NOMO-1 treated with DMSO at 0.1 percent for 48 hours (cell line): ENCODE results near the gene F7.
"Not testable (repeated sequence)": the region's sequence is repeated elsewhere in the genome, so short reads cannot be mapped to it uniquely, and the experiment has no call there.

Source experiments
- DNase-seq: peaks from one replicate; lab custom pipeline; 2025; ENCODE audit not compliant: unreplicated experiment; lab: John Stamatoyannopoulos, UW

The F7 gene

DNA sequence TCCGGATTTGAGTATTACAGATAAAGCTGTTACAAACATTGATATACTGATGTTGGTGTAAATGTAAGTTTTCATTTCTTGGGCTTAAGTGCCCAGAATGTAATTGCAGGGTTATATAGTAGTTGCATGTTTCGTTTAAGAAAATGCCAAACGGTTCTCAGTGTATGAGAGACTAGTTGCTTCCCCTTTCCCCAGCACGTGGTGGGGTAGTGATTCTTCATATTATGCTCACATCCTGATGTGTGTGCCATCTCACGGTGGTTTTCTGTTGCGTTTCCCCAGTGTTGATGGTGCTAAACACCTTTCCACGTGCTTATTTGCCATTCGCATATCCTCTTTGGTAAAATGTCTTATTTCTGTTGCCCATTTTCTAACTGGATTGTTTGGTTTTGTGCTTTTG, 34.7 kb upstream of the F7 start:
- no peak for DNase-seq

DNA sequence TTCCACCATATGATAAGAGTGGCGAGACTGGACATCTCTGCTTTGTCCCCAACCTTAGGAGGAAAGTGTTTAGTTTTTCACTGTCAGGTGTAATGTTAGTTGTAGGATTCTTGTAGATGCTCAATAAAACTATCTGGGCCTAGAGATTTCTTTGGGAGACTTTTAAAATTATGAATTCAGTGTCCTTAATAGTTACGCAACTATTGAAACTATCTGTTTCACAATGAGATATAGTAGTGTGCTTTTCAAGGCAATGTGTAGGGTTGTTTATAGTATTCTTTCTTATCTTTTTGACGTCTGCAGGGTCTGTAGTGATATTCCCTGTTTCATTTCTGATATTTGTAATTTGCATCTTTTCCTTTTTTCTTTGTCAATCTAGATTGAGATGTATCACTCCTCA, 33.2 kb upstream of the F7 start:
- DNase-seq = no peak

DNA sequence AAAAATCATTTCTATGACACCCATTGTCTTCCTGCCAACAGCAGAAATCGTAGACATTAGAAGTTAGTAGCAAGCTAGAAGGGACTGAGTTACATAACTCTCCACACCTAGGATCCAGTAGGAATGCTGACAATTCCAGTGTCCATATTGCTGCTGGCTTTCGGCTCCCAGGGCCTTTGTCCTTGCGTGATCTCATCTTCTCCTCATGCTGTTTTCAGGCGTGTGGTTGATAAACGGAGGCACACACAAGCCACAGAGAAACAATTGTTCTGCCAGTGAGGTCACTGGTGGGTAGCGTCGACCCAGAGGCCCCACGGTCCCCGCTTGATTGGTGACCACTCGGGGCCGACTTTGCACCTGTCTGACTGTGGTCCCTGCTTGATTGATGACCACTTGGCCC, 31.6 kb upstream of the F7 start:
- no peak for DNase-seq

DNA sequence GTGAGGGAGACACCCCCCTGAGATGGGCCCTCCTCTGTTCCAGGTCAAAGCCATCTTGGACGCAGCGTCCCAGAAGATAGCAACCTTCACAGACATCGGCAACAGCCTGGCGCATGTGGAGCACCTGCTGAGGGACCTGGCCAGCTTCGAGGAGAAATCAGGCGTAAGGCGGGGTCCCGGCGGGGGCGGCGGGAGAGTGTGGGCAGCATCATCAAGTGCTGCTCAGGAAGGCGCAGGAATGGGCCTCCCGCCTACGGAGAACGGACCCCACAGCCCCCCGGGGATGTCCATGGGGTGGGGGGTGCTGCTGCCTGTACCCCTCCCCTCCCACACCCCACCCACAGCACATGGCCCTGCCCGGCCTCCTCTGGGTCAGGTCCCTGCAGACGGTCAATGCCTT, 31.2 kb upstream of the F7 start:
- no peak for DNase-seq

DNA sequence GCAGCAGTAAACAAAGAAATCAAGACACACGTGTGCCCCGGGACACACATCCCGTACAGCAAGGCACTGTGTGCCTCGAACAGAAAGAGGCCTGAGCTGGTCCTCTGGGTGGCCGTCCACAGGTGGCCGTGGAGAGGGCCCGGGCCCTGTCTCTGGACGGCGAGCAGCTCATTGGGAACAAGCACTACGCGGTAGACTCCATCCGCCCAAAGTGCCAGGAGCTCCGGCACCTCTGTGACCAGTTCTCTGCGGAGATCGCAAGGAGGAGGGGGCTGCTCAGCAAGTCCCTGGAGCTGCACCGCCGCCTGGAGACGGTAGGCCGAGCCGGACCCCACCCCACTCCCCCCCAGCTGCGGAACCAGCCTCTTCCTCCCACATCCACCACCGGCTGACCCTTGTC, 30.7 kb upstream of the F7 start:
- no peak for DNase-seq

DNA sequence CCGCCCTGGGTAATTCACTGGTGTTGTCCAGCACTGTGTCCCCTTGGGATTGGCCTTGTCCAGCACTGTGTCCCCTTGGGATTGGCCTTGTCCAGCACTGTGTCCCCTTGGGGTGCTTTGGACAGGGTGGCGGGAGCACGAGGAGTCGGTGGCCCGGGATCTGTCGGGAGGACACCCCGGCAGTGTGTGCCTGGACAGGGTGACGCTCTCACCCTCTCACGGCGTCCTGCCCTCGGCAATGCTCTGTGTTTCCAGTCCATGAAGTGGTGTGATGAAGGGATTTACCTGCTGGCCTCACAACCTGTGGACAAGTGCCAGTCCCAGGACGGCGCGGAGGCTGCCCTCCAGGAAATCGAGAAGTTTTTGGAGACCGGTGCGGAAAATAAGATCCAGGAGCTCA, 29.9 kb upstream of the F7 start:
- no peak for DNase-seq

DNA sequence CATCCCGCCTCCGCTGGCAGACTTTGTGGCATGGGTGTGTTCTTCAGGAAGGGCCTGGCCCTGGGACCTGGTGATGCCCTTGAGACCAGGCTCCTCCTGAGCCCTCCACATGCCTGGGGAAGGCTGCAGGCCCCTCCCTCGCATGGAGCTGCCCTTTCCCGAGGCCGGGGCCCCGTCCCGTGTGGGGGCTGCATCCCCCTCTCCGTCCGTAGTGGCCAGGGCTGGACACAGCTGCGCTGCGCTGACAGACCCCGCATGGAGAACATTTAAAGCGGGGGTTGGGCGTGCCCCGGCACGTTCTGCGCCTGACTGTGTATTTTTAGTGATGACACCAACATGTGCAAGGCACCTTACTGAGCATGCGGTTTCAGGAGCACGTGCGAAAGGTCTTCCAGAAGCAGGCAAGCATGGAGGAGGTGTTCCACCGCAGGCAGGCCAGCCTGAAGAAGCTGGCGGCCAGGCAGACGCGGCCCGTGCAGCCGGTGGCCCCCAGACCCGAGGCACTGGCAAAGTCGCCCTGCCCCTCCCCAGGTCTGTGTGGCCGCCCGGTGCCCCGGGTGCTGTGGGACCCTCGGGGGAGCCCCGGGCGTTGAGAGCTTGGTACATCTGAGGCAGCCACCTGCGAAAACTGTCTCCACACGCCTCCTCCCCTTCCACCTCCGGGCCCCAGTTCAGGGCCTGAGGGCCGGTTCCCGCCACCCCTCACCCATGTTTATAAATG, 28.8 kb upstream of the F7 start:
- no peak for DNase-seq

DNA sequence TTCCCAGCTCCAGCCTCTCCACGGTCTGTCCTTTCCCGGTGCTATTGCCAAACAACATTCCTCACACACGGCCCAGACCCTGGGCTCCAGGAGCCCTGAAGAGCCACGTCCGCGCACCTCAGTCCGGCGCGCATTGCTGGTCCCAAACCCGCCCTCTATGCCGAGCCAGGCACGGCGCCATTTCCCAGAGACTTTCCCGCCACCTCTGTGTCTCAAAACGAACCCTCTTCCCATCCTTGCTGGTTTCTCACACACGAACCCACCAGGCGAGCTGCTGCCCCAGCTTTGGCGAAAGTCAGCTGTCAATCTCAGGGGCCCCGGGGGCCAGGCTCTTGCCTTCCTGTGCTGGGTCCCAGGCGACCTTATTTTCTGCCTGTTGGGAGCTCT, 28.0 kb upstream of the F7 start:
- DNase-seq = no peak

DNA sequence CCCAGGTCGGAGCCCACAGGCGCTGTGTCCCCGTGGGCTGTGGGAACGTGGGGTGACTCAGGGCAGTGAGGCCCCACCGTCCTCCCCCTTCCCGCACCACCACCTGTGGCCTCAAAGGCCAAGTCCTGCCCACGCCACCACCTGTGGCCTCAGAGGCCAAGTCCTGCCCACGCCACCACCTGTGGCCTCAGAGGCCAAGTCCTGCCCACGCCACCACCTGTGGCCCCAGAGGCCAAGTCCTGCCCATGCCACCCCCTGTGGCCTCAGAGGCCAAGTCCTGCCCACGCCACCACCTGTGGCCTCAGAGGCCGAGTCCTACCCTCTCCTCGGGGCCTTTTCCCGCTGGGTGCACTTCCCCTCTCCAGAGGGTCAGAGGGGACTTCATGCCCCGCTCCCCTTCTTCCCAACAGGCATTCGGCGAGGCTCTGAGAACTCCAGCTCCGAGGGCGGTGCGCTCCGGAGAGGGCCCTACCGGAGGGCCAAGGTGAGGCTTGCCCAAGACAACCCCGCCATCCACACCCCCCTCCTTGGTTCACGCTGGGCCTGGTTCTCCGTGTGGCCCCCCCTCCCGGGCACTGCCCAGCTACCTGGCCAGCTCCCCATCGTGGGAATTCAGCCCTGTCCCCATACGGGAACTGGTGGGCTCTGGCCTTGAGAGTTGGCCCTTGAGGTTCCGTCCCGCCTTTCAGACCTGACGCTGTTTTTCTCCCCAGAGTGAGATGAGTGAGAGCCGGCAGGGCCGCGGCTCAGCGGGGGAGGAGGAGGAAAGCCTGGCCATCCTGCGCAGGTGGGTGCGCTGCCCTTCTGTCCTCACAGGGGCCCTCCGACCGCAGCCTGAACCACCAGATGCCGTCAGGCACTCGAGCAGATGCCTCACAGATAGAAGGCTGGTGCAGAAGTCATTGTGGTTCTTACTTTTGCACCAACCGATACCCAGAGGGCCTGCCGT, 27.4 kb upstream of the F7 start:
- no peak for DNase-seq

DNA sequence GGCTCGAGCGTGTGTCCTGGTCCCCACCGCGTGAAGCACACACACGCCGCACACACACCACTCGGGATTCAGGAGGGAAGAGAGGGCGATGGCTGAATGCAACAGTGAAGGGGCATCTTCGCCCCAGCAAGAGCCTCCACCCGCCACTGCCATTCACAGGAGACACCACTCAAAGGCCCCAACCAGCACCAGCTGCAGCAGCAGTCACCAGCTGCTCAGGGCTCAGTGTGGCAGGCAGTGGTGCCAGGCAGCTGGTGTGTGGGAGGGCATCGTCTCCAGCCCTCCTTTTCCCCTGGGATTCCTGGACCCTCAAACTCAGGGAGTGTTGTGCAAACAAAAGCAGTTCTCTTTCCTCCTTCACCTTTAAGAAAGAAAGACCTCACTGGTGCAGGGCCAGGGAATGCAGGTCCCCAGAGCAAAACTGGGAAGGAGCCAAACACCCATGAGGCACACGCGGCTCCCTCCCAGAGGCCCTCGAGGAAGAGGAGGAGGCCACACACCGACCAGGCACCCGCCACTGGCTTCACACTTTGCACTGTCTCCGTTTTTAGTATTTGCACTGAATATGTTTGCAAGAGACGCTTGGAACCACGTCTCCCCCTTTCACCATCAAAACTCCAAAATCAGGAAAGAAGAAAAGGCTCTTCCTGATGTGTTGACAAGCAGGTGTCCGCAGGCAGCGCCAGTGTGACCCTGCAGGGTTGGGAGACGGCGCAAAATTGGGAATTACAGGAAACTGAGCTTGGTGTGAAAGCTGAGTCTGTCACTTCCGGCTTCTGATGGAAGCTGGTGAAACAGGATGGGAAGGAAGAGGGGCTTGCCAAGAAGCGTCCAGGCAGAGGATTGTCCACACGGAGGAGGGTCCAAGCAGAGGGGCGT, 26.4 kb upstream of the F7 start:
- DNase-seq = no peak

DNA sequence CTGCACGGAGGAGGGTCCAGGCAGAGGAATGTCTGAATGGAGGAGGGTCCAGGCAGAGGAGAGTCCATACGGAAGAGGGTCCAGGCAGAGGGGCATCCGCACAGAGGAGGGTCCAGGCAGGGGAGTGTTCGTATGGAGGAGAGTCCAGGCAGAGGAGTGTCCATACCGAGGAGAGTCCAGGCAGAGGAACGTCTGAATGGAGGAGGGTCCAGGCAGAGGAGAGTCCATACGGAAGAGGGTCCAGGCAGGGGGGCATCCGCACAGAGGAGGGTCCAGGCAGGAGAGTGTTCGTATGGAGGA, 25.9 kb upstream of the F7 start:
- DNase-seq = not testable (repeated sequence)

DNA sequence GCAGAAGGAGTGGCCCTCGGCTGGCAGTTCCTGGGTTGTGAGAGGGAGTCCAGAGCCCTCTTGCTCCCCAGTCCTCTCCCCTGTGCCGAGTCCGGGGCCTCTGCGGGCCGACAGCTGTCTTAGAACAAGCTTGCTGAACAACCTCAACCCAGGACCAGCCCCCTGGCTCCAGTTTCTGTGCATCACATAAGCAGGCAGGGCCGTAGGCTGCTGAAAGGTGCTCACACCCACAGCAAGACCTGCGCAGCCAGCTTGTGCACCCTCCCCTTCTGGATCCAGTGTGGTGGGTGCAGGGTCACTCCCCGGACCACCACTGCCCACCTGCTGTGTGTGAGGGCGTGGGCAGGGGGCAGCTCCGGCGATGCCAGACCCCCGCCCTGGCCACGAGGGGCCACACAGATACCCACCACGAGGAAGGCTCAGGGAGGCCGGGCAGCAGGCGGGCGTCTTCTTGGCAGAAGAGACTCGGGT, 25.2 kb upstream of the F7 start:
- DNase-seq = no peak

DNA sequence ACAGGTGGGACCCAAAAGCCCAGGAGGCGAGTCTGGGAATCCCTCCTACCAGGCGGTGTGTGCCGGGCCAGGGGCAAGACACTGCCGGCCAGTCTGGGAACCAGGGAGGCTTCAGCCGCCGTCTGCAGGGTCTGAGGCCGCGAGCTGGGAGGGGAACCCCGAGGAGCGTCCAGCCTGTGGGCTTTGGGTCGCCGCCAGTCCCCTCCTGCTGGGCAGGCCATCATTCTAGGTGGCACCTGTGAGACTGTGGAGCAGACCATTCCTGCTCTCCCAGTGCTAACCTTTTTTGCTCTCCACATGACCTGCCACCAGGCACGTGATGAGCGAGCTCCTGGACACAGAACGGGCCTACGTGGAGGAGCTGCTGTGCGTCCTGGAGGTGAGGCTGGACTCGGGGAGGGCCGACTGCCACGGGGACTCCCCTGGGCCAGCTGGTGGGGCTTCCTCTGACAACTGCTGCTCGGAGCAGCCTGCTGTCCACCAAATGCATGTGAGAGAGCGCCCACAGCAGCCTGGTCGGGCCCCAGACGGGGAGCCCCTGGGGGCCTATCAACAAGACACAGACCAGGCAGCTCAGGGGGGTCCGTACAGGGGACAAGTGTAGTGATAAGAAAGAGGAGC, 24.6 kb upstream of the F7 start:
- DNase-seq = no peak

DNA sequence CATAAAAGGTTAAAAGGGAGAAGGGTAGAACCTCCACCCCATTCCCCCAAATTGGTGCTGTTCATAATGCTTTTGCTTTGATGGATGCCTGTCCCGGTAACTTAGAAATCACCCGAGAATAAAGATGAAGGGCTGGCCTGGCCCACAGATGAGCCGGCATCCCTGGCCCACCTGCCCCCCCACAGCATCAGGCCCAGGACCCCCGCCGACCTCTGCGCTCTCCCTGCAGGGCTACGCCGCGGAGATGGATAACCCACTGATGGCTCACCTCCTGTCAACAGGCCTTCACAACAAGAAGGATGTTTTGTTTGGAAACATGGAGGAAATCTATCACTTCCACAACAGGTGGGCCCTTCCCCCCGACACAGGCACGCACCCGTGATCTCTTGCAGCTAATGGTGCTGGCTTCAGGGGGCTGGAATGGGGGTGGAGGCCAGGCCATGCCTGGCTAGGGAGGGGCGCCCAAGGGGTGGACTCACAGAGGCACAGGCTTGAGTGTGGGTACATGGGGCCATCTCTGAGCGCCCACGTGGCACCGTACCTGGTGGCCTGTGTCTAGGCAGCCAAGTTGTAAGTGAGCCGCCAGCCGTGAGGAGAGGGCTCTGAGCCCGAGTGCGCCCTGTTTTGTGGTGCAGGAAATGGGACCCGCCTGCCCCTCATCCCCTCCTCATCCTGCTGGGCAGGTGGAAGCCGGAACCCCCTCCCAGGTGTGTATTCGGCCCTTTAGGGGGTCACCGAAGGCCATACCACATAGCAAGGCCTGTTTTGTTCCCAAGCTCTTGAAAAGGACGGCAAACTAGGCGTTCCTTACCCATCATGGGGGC, 23.2 kb upstream of the F7 start:
- DNase-seq = no peak

DNA sequence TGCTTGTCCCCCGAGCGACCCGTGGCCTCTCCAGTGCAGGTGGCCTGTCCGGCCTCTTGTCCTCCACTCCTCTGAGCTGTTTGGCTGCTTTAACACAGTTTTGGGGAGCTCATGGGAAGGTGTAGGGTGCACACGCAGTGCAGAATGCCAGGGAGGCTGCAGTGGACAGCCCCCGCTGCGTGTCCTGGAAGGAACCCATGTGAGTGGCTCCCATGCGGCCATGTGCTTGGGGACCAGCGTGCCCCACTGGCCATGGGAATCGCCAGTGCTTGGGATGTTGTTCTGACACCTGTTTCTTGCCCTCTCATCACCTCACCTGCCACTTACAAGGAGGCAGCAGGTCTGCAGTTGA, 22.6 kb upstream of the F7 start:
- no peak for DNase-seq

DNA sequence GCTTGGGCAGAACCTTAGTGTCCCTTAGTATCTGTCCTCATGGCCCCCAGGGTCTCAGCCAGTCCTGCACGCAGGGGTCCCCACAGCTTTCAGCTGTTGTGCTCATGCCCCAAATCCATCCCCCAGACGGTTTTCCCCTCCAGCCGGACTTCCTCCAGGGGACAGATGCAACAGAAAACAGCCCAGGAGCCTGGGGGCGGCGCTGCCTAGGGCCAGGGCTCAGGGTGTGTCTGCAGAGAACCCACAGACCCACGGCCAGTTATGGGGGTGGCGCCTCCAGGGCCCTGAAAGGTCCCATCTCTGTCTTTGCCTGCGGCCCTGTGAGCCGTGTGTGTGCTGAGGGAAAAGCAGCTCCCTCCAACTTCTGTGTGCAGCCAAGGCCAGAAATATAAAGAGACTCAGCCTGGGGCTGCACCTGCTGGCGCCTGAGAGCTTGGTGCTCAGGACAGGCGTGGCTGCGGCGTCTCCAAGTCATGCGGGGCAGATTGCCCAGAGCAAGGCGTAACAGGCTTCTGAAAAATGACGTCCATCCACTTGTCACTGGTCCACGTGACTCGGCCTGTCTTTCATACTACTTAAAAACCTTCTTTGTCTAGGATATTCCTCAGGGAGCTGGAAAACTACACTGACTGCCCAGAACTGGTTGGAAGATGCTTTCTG, 22.1 kb upstream of the F7 start:
- no peak for DNase-seq

DNA sequence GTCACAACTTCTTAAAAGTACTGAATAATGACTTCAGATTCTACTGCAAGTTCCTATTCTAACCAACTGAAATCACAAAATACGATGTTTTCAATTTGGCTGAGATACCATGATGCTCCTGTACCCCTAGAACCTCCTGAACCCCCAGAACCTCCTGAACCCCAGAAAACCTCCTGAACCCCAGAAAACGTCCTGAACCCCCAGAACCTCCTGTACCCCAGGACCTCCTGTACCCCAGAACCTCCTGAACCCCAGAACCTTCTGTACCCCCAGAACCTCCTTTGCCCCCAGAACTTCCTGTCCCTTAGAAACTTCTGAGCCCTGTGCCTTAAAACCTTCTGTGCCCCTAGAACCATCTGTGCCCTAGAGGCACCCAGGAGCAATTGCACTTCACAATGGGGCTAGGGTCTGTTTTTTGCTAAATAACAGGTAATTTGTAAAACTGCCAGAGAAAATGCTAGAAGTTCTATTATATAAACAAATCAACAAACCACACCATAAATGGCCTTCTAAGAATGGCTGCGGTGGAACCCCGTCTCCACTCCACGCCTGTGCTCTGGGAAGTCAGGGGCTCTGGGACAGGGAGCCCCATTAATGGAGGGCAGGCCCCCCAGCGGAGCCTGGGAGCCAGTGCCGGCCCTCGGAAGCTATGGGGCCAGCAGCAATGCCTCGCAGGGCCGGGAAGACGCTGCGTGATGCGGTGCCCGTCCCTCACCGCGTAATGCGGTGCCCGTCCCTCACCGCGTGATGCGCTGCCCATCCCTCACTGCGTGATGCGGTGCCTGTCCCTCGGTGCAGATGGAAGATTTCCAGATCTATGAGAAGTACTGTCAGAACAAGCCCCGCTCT, 21.3 kb upstream of the F7 start:
- DNase-seq = no peak

DNA sequence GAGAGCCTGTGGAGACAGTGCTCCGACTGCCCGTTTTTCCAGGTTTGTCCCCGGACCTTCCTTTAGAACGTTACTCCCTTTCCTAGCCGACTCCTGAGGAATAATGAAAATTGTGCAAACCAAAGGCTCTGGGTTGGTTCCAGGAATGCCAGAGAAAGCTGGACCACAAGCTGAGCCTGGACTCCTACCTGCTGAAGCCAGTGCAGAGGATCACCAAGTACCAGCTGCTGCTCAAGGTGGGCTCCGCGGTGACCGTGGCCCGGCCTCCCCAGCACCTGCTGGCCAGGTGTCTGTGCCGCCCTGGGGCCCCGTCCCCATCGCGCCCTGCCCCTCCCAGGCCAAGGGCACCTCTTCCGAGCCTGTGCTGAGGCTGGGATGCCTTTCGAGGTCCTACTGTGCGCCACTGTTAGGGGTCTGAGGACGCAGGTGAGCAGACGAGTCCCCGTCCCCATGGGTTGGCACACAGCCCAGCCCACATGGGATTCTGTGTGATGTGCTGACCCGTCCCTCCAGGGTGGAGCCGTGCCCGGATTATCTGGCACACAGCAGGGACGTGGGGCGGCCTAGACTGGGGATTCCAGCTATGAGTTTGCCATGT, 20.5 kb upstream of the F7 start:
- DNase-seq = no peak
